Measurements from ENCODE around the gene ARID5B.

The ARID5B gene

GRCh38 chr10:61992671-61993668, 91.5 kb downstream of the ARID5B start:
- peak; percentile 98 for DNase-seq (ENCODE audit: low read depth in 2 of 2)
- no peak for TF ChIP-seq CTCF (IDR thresholded peaks at IDR 0.05; ENCODE audit: low read depth, low read length)
- H3K4me3 ChIP-seq (replicated peaks in 1 of 2; ENCODE audit: low read depth in 2 of 2, low read length in 2 of 2): peak overlapping the region; percentile 24 to 39

- DNase-seq (ENCODE audit: low read depth in 2 of 2): peak; percentile 71 to 73
Observed at GRCh38 chr10:61993711-61994401, 92.4 kb downstream of the ARID5B start.

GRCh38 chr10:61994405-61995219, 93.1 kb downstream of the ARID5B start:
- H3K4me3 ChIP-seq (replicated peaks in 1 of 2; ENCODE audit: low read depth in 2 of 2, low read length in 2 of 2): no peak overlapping the region
- no peak for TF ChIP-seq CTCF (IDR thresholded peaks at IDR 0.05; ENCODE audit: low read depth, low read length)
- DNase-seq (ENCODE audit: low read depth in 2 of 2): no peak

More at GRCh38 chr10:61993711-61994401, 92.4 kb downstream of the ARID5B start:
- no peak for TF ChIP-seq CTCF (IDR thresholded peaks at IDR 0.05; ENCODE audit: low read depth, low read length)
- peak overlapping the region in 1 of 2 donors; percentile 39 for H3K4me3 ChIP-seq (replicated peaks in 1 of 2; ENCODE audit: low read depth in 2 of 2, low read length in 2 of 2)

- no peak for TF ChIP-seq CTCF (IDR thresholded peaks at IDR 0.05; ENCODE audit: low read depth, low read length)
- H3K4me3 ChIP-seq (replicated peaks in 1 of 2; ENCODE audit: low read depth in 2 of 2, low read length in 2 of 2): no peak overlapping the region
- DNase-seq (ENCODE audit: low read depth in 2 of 2): no peak
Observed at GRCh38 chr10:61995220-61995503, 93.7 kb downstream of the ARID5B start.

GRCh38 chr10:61998937-61999336, 97.4 kb downstream of the ARID5B start:
- no peak for DNase-seq (ENCODE audit: low read depth in 2 of 2)
- TF ChIP-seq CTCF (IDR thresholded peaks at IDR 0.05; ENCODE audit: low read depth, low read length): no peak
- H3K4me3 ChIP-seq (replicated peaks in 1 of 2; ENCODE audit: low read depth in 2 of 2, low read length in 2 of 2): no peak overlapping the region

- TF ChIP-seq CTCF (IDR thresholded peaks at IDR 0.05; ENCODE audit: low read depth, low read length): no peak
- DNase-seq (ENCODE audit: low read depth in 2 of 2): no peak
- H3K4me3 ChIP-seq (replicated peaks in 1 of 2; ENCODE audit: low read depth in 2 of 2, low read length in 2 of 2): no peak overlapping the region
Observed at GRCh38 chr10:62000037-62000603, 98.6 kb downstream of the ARID5B start.
